GM19240 (cell line): ENCODE results near the gene NUCB1.
"Not testable (repeated sequence)": the region's sequence is repeated elsewhere in the genome, so short reads cannot be mapped to it uniquely, and the experiment has no call there.

Source experiments
- DNase-seq: peaks from one replicate; pipeline ENCODE4 v3.0.0; 2011; ENCODE audit warnings: low spot score; ENCODE audit not compliant: insufficient read length

NUCB1 gene

DNA sequence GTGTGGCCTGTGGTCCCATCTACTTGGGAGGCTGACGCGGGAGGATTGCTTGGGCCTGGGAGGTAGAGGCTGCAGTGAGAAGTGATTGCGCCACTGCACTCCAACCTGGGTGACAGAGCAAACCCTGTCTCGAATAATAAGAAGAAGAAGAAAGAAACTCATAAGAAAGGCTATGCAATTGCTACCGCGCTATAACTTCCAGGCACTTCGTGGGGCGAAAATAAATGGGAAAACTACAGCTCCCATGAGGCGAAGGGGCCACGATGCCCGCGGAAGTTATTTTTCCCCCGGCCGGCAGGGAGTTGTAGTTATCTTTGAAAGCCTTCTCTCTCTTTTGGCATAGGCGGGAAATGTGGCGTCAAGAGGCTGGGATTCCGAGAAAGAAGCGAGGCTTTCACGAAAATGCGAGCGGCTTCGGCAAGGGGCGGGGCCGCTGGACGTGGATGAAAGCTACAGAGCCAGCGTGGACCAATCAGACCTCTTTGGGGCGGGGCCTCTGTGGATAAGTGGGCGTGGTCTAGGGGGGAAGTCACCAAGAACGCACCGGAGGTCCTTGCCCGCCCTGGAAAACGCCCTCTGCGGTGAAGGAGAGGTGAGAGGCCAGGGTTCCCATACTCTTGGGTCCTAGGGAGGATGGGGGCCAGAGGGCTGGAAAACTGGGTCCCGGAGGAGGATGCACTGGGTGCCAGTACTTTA is at the start of gene NUCB1:
Gene NUCB1 (plus strand): TSS at position 532 of the 696 bp plus-strand sequence. CDS start 485 bp downstream, outside the sequence.
- DNase-seq, result peak; percentile 99

DNA sequence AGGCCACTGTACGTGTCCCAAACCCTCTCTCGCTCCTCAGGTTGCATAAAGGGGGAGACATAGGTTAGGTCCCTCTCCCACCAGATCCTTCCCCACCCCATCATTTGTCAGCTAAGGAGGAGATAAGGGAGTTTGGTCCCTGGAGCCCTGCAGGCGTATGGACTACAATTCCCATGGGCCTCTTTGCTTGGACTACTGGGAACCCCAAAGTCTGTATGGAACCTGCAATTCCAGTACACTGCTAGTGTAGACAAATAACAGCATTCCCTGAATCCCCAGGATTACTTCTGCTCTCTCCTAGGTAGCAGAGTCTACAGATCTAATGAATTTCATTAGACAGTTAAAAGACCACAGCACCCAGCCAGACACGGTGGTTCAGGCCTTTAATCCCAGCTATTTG is 47.8 kb upstream of the NUCB1 start:
- no peak for DNase-seq

DNA sequence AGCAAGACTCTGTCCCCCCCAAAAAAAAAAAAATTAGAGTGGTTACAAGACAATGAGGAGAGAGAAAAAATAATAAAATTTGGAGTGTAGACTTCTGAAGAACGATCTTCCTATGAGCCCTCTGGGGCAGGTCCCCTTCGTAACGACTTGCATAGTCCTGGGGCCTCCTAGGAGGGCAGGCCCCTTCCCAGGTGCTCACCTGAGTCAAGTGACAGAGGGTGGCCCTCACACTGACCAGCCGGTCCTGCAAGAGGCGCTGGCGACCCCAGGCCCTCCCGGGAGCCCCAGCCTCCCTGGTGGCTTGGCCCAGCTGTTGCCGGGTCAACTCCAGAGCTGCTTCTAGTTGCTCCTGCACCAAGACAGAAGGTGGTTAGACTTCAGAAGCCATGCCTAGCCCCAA is 46.6 kb upstream of the NUCB1 start:
- DNase-seq, result no peak

DNA sequence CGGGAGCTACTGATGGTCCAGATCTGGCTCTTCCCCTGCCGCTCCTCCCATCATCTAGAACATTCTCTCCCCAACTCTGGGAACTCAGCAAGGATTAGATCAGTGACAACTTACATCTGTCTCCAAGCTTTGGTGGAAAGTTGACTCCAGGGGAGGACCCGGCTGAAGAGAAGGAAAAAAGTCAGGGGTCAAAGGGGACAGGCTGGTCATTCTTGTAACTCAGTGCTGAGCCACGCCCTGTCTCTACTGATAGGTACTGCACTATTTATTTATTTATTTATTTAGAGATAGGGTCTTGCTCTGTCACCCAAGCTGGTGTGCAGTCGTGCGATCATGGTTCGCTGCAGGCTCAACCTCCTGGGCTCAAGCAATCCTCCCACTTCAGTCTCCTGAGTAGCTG is 46.0 kb upstream of the NUCB1 start:
- no peak for DNase-seq

DNA sequence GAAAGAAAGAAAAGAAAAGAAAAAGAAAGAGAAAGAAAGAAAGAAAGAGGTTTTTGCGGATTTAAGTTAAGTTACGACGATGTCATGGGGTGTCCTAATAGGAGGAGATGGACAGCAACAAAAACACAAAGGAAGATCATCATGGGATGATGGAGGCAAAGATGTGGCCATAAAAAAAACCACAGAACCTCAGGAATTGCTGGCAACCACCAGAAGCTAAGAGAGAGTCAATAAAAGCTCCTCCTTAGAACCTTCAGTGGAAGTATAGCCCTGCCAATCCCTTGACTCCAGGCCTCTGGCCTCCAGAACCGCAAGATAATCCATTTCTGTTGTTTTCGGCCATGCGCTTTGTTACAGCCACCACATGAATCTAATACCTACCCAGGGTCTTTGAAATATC is 43.2 kb upstream of the NUCB1 start:
- DNase-seq, result no peak

DNA sequence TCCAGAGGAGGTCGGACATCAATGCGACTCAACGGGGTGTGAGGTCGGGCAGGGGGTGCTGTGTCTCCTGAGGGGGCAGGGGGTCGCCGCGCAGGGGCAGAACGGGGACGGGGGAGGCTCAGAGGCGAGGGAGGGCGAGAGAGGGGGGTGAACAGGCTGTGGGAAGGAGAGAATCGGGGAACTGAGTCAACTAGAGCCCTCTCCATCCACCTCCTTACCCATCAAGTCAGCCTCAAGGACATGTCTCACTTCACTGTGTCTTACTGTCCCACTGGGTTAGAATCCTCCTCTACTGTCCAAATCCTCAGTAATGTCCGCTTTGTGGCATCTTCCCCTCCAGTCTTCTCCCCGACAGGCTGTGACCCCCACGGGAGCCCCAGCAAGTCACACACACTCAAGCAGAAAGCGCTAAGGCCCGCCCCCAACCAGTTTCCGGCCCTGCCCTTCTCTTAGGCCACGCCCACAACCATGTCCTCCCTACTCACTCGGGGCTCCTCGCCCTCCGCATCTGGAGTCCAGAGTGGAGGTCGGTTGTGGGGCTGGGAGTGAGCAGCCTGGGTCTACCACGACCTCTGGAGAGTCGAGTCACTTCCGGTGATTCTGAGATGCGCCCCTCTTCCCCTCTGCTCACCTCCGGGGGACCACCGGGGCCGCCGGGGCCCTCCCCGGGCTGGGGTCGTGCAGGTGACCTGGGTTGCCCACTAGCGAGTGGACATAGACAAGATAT is 41.0 kb upstream of the NUCB1 start:
- DNase-seq, result no peak

DNA sequence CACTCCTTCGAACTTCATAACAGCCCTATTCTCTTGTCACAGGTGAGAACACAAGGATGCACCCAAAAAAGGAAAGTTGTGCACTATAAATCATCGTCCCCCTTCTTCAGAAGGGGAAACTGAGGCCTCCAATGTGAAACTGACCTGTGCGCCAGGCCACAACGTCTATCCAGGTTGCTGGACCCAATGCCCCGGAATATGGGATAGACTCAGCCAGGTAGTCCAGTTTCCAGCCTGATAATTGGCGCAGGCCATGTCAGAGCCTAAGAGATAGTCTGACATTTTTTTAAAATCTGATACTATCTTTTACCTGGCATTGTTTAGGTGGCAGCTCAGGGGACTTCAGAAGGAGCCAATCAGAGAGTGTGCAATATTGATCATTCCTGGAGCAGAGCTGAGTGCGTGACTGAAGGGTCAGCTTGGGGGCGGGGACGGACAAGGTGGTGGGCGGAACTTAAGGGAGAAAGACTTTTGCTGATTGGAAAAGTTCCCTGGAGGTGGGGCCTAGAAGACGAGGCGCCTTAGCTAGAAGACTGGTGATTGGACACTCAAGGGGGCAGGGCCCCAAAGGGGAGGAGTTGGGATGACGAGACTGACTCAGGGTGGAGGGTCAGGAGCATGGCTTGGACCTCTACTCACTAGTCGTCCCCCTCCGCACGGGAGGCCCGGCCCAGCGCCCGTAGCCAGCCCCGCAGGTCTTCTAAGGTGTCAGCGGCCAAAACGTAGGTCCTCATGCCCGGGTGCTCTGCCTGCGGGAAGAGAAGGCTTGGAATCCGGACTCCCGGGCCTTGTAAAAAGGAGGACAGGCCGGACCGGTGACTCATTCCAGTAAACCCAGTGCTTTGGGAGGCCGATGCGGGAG is 40.2 kb upstream of the NUCB1 start:
- no peak for DNase-seq

DNA sequence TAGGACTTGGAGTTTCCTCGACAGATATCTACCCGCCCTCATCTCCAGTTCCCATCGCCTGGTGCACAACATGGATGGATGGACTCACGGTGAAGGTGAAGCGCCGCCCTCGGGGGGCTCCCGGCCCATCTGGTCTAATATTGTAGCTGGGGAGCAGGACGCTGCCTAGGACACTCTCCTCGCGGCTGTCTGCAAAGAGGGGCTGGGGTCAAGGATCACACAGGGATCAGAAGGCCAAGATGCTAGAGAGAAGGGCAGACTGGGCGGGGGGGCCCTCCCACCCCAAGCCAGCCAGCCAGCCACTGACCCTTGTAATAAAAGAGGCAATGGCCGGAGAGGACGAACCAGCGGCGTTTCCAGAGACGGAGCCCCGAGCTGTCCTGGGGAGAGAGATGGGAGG is 38.8 kb upstream of the NUCB1 start:
- no peak for DNase-seq

DNA sequence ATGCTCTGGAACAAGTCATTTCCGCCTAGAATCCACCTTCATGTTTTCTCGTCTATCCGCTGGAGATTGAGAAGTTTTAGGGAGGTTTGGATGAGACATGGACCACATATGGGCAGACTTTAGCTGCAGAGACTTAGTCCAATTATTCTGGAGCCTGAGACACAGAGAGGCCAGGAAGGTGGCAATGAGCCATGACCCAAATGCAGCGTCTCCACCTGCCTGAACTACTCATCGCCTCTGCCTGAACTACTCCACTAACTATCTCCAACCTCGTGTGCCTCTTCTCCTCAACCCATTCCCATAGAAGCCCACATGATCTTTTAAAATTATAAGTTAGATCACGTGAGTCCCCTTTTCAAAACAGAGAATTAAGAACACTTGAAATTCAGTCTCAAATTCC is 37.3 kb upstream of the NUCB1 start:
- no peak for DNase-seq

DNA sequence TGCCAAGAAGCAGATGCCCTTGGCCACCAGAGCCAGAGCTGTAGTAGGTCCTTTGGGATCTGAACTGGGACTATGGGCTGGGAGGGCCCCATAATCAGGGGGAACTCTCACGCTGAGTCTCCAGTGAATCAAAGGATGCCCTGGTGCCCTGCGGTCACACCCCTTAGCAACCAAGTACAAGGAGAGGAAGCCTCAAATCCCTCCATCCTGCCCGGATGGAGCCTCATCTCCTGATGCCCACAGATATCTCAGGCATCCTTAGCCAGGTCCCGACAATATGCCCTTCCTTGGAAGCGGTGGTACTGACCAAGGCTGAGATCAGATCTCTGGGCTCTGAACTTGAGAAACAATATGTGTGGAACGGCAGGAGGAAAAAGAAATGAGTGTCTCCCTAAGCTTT is 33.4 kb upstream of the NUCB1 start:
- no peak for DNase-seq

DNA sequence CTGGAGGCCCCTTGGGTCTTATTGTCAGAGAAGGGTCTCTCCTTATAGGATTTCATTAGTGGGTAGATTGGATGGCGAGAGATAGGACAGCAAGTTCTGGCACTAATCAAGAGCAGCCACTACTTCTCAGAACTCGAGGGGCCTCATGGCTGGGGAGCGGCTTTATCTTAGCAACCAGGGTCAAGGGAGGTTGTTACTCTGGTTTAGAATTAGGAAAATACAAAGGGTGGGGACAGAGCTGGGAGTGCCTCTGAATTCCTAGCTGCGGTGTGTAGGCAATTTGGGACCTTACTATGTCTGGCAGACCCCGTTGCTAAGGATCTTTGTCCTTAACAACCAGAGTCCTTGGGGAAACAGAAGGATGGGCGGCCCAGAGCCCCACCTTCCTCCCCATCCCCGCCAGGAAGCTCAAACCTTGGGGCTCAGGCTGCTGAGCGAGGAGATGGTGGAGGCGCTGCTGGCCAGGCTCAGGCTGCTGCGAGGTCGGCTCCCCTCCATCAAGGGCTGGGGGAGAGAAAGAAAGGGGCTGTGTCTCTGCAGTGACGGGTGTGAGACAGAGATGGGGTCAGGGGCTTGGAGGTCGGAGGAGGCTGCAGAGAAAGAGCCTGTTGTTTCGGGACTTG is 32.9 kb upstream of the NUCB1 start:
- no peak for DNase-seq

DNA sequence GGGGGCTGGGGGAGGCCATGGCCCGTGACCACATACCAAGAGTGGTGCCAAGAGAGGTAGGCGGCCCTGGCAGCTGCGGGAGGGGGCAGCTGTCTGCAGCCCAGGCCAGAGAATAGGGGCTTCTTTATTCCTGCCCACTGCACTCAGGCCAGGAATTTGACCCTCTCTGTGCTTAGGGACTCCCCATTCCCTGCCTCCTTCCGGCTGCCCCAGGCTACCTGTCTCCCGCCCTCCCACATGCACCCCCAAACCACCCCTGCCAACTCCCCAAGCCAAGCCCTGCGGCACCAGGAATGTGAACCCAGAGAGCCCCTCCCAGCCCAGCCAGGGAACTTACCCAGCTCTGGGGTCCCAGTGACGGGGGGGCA is 32.4 kb upstream of the NUCB1 start:
- DNase-seq, result no peak

DNA sequence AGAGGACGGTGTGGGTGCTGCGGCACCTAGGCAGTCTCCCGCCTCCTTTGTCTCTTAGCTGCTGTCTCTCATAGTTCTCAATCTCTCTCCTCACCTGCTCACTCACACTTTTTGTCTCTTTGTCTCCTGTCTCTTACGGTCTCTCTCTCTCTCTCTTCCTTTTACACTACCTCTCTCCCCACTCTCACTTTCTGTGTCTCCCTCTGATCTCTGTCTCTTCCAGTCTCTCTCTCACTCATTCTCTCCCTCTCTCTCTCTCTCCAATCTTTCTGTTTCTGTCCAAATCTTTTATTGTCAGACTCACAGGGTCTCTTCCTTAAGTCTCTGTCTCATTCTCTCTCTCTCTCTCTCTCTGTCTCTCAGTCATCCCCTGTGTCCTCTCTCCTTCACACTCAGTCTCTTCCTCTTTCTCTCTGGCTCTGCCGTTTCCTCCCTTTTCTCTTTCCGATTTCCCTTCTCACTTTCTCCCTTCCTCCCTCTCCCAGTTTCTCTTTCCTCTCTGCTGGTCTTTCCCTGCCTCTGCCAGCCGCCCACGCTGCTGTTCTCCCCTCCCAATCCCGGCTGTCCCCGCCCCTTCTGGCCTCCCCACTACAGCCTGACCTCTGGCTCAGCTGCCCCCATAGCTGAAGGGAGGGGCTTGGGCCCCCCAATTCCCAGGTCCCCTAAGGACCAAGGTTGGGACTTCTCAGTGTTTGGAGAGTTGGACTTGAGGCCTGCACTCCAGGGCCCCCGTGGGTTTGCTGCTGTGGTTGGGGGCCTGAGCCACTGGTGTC is 31.8 kb upstream of the NUCB1 start, which contains the start of gene PLEKHA4:
Gene PLEKHA4 (minus strand): TSS at position 504 of the 773 bp plus-strand sequence. CDS start 997 bp downstream, outside the sequence.
- DNase-seq, result no peak

DNA sequence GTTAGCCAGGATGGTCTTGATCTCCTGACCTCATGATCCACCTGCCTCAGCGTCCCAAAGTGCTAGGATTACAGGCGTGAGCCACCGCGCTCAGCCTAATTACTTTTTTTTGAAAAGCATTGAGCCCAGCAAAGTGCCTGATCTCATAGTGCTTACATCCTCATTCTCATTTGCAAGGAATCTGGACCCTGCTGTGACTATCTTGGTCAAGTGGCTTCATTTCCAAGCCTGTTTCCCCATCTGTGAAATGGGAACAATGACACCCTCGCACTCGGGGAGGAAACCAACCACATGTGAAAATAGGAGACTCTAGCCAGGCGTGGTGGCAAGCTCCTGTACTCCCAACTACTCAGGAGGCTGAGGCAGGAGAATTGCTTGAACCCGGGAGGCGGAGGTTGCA is 30.1 kb upstream of the NUCB1 start:
- no peak for DNase-seq

DNA sequence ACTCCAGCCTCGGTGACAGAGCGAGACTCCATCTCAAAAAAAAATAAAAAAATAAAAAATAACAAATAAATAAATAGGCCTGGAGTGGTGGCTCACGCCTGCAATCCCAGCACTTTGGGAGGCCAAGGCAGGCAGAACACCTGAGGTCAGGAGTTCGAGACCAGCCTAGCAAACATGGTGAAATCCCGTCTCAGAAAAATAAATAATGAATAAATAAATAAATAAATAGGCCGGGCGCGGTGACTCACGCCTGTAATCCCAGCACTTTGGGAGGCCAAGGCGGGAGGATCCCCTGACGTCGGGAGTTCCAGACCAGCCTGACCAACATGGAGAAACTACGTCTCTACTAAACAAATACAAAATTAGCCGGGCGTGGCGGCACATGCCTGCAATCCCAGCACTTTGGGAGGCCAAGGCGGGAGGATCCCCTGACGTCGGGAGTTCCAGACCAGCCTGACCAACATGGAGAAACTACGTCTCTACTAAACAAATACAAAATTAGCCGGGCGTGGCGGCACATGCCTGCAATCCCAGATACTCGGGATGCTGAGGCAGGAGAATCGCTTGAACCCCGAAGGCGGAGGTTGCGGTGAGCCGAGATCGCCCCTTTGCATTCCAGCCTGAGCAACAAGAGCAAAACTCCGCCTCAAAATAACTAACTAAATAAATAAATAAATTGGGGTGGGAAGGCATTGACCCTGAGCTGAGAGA is 28.5 kb upstream of the NUCB1 start:
- not testable (repeated sequence) for DNase-seq

DNA sequence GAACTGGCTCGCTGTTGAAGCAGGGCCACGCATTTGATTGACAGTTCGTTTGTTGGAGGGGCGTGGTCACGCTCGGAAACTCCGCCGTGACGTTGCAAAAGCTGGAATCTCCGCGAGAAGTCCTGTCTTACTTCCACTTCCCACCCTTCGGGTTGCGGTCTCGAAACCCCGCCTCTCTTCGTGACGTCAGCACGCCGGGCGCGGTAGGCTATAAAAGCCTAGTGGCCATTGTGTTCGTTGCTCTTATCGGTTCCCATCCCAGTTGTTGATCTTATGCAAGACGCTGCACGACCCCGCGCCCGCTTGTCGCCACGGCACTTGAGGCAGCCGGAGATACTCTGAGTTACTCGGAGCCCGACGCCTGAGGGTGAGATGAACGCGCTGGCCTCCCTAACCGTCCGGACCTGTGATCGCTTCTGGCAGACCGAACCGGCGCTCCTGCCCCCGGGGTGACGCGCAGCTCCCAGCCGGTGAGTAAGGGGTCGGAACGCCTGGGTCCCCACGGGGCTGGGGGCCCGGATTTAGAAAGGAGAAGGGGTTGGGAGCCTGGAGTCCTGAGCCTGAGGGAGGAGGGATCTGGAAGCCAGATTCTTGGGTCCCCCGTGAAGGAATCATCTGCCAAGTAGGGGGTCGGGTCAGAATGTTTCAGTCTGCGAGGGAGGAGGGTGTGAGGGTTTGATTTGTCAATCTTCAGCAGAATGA is 27.8 kb upstream of the NUCB1 start, which contains the start of gene PPP1R15A:
Gene PPP1R15A (plus strand): TSS at position 240 of the 702 bp plus-strand sequence. CDS start 813 bp downstream, outside the sequence.
- DNase-seq, result peak; percentile 92

DNA sequence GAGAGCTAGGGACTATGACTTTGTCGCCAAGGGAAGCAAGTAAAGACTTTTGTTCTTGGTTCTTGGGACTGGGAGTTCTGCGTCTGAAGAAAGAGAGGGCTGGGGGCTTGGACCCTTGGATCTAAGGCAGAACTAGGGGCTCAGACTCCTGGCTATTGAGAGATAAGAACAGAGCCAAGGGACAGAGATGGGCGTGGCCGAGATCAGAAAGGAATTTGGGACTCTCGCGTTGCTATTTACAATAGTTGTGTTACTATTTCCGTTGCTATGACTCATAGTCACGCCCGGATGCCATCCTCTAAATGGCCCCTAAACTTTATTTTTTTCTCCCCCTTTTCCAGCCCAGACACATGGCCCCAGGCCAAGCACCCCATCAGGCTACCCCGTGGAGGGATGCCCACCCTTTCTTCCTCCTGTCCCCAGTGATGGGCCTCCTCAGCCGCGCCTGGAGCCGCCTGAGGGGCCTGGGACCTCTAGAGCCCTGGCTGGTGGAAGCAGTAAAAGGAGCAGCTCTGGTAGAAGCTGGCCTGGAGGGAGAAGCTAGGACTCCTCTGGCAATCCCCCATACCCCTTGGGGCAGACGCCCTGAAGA is 27.1 kb upstream of the NUCB1 start:
- DNase-seq, result no peak

DNA sequence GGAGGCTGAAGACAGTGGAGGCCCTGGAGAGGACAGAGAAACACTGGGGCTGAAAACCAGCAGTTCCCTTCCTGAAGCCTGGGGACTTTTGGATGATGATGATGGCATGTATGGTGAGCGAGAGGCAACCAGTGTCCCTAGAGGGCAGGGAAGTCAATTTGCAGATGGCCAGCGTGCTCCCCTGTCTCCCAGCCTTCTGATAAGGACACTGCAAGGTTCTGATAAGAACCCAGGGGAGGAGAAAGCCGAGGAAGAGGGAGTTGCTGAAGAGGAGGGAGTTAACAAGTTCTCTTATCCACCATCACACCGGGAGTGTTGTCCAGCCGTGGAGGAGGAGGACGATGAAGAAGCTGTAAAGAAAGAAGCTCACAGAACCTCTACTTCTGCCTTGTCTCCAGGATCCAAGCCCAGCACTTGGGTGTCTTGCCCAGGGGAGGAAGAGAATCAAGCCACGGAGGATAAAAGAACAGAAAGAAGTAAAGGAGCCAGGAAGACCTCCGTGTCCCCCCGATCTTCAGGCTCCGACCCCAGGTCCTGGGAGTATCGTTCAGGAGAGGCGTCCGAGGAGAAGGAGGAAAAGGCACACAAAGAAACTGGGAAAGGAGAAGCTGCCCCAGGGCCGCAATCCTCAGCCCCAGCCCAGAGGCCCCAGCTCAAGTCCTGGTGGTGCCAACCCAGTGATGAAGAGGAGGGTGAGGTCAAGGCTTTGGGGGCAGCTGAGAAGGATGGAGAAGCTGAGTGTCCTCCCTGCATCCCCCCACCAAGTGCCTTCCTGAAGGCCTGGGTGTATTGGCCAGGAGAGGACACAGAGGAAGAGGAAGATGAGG is 26.4 kb upstream of the NUCB1 start:
- no peak for DNase-seq
